Kidney capillary endothelial cell (primary cell): ENCODE data around the gene SLC25A44.

Experiments
- DNase-seq: peaks from one replicate; pipeline ENCODE4 v3.0.0-alpha.2; 2018; ENCODE audit warnings: low spot score

Gene SLC25A44

GRCh38 chr1:156241311-156241811, 47.5 kb downstream of the SLC25A44 start:
- no peak for DNase-seq

GRCh38 chr1:156241926-156242325, 48.0 kb downstream of the SLC25A44 start, which contains the start of gene BGLAP:
Gene BGLAP, plus strand, starts transcription at chr1:156242184. Its CDS starts 48 bp downstream, at chr1:156242232.
- DNase-seq: no peak

- no peak for DNase-seq
Observed at GRCh38 chr1:156242738-156243137, 48.8 kb downstream of the SLC25A44 start.

GRCh38 chr1:156244126-156244525, 50.2 kb downstream of the SLC25A44 start:
- no peak for DNase-seq

- no peak for DNase-seq
Observed at GRCh38 chr1:156244712-156245111, 50.8 kb downstream of the SLC25A44 start.

- DNase-seq: peak; percentile 32
Observed at GRCh38 chr1:156245451-156246232, 51.7 kb downstream of the SLC25A44 start.

- no peak for DNase-seq
Observed at GRCh38 chr1:156246241-156246780, 52.4 kb downstream of the SLC25A44 start.

GRCh38 chr1:156246781-156247459, 53.0 kb downstream of the SLC25A44 start:
- DNase-seq: no peak

- no peak for DNase-seq
Observed at GRCh38 chr1:156247460-156248322, 53.8 kb downstream of the SLC25A44 start, which contains the start of gene PAQR6. Gene PAQR6, minus strand, starts transcription at chr1:156248056. Its CDS starts 1,325 bp downstream, at chr1:156246731.

GRCh38 chr1:156248323-156248683, 54.4 kb downstream of the SLC25A44 start:
- no peak for DNase-seq

- no peak for DNase-seq
Observed at GRCh38 chr1:156249593-156249992, 55.7 kb downstream of the SLC25A44 start.

- DNase-seq: no peak
Observed at GRCh38 chr1:156251527-156251926, 57.6 kb downstream of the SLC25A44 start.

- no peak for DNase-seq
Observed at GRCh38 chr1:156253634-156254033, 59.7 kb downstream of the SLC25A44 start.

GRCh38 chr1:156257711-156258110, 63.8 kb downstream of the SLC25A44 start:
- DNase-seq: no peak

GRCh38 chr1:156258859-156259258, 65.0 kb downstream of the SLC25A44 start:
- DNase-seq: no peak

GRCh38 chr1:156259805-156260204, 65.9 kb downstream of the SLC25A44 start:
- no peak for DNase-seq

- DNase-seq: no peak
Observed at GRCh38 chr1:156260896-156261295, 67.0 kb downstream of the SLC25A44 start.
